Astrocyte of the spinal cord (primary cell): ENCODE measurements around the gene IL23R.

Experiments
- DNase-seq: peaks from one replicate; pipeline ENCODE4 v3.0.0; 2011; ENCODE audit warnings: low read depth, low spot score
- H3K4me3 ChIP-seq: 2 replicates; pipeline ENCODE4 v1.5.1; 2011; ENCODE audit warnings: low read depth, mild to moderate bottlenecking, low read length, moderate library complexity
- CTCF ChIP-seq: IDR thresholded peaks from 2 replicates; pipeline ENCODE4 v1.5.1; 2012; ENCODE audit warnings: low read depth, mild to moderate bottlenecking, low read length, inconsistent platforms
- in situ Hi-C: cut with HindIII; loops from 2 replicates; pipeline ENCODE4 v1.10.0; 2017; ENCODE audit warnings: low sequenced_read_pairs

IL23R gene

GRCh38 chr1:67166196-67166595 is at the start of gene IL23R:
Gene IL23R (plus strand): TSS chr1:67166454. CDS start chr1:67168121, 1,667 bp downstream.
- no peak for DNase-seq
- H3K4me3 ChIP-seq = no peak within 1 kb of the TSS
- in situ Hi-C loops = no loop called here
- TF ChIP-seq CTCF = no peak

- H3K4me3 ChIP-seq = no peak overlapping the region
- no peak for DNase-seq
- in situ Hi-C loops = no loop called here
- no peak for TF ChIP-seq CTCF
Measured at GRCh38 chr1:67118191-67118590, 48.1 kb upstream of the IL23R start.

- TF ChIP-seq CTCF = no peak
- DNase-seq = no peak
- in situ Hi-C loops = no loop called here
- no peak overlapping the region for H3K4me3 ChIP-seq
Measured at GRCh38 chr1:67118646-67119045, 47.6 kb upstream of the IL23R start.

GRCh38 chr1:67120855-67121619 is 45.2 kb upstream of the IL23R start:
- in situ Hi-C loops = no loop called here
- no peak for TF ChIP-seq CTCF

GRCh38 chr1:67124455-67124854 is 41.8 kb upstream of the IL23R start:
- DNase-seq = no peak
- in situ Hi-C loops = no loop called here
- no peak overlapping the region for H3K4me3 ChIP-seq
- TF ChIP-seq CTCF = no peak

More at GRCh38 chr1:67120855-67121619, 45.2 kb upstream of the IL23R start:
- H3K4me3 ChIP-seq = no peak overlapping the region
- no peak for DNase-seq

GRCh38 chr1:67126111-67126746 is 40.0 kb upstream of the IL23R start:
- no peak for TF ChIP-seq CTCF
- in situ Hi-C loops = no loop called here
- H3K4me3 ChIP-seq = no peak overlapping the region
- DNase-seq = no peak
